SIG-M5 treated with dmso at 0.1 percent for 504 hours (cell line): ENCODE data around the gene ANKRD55.
"Not testable (repeated sequence)": the region's sequence is repeated elsewhere in the genome, so short reads cannot be mapped to it uniquely, and the experiment has no call there.

Source experiments
- DNase-seq: peaks from one replicate; lab custom pipeline; 2025; ENCODE audit not compliant: unreplicated experiment; lab: John Stamatoyannopoulos, UW

Gene ANKRD55

DNA sequence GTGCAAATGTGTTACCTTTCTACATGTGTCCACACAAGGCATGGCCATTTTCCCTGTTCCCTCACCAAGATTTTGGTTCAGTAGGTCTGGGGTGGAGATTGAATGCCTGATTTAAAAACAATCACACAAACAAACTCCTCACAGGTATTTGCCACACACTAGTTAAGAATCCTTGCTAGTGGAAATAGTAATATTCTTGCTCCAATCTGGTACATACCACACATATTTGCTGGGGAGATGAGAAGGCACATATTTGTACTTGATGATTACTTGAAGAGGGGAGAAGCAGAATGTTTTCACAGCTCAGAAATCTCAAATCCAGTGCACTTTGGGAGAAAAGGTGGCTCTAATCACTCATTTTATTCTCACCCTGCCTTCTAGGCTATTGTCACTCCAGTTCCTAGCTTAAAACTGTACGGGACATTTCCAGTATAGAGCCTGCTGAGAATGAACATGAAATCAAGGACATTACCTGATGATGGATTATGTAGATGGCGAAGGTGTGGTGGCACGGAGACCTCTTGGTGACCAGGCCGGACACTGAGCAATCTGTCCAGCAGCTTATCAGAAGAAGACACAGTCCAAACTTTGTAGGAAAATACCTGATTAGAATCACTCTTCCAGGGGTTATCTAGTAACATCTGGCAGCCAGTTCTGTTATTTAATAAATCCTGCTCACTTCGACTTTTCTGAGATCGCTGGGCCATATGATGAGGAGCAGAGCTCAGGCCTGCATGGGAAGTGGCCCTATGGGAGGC is 122.3 kb downstream of the ANKRD55 start:
- no peak for DNase-seq

- DNase-seq = no peak
Observed at GRCh38 chr5:56108246-56108645, 124.9 kb downstream of the ANKRD55 start.

- no peak for DNase-seq
Observed at GRCh38 chr5:56106837-56107236, 126.3 kb downstream of the ANKRD55 start.

DNA sequence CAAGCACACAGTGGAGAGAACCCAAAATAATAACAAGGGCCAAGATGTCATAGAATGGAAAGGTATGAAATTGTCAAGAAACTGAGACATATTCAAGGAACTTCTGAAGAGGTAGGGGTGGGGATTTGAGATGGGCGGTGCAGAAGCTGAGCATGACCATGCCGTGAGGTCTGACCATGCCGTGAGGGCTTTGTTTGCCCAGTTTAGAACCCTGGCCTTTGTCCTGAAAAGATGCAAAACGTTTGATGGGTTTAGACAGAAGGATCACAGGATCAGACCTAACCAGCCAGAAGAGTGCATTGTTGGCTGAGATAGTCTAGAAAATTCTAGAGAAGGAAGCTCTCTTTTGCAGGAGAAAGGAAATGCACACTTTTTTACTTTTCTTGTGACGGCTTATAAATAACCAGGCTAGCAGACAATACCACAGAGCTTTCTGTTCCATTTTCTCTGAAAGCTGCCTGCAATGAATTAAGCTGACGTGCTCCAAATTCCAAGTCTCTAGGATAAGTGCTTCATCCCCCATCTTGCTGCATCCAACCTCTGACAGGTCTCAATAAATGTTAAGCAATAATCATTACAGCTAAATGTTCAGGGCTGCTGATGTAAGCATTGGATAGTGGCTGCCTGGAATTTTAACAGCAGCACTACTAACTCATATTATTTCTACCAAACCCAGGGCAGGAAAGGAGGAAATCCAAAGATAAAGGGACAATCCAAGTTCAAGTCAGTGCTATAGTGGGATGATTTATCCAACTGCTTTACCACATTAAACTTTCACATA is 127.4 kb downstream of the ANKRD55 start:
- no peak for DNase-seq

- DNase-seq = no peak
Observed at GRCh38 chr5:56102889-56103288, 130.2 kb downstream of the ANKRD55 start.

DNA sequence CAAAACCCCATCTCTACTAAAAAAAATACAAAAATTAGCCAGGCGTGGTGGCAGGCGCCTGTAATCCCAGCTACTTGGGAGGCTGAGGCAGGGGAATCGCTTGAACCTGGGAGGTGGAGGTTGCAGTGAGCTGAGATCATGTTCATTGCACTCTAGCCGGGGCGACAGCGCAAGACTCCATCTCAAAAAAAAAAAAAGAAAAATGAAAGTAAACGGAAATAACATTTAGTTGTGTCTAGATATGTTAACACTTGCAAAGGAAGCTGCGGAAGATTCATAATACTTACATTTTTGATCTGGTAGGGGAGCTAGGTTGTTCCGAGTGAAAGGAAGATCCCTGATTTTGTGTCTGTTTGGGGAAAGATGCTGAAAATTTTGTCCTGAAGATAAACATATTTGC is 130.9 kb downstream of the ANKRD55 start:
- not testable (repeated sequence) for DNase-seq

DNA sequence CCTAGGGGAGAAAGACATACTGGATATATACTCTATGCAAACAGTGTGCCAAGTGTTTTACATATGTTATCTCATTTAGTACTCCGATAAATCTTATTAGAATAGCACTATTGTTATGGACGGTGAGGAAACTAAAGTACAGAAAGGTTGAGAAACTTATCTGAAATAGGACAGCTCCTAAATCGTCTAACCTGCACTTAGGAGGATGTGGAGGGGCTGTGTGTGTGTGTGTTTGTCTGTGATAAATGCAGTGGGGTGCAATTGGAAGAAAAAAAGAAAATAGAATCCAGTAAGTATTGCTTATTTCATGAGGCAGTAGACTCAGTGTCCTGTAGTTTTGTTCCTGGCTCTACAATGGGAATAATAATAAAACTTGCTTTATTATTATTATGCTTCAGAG is 131.9 kb downstream of the ANKRD55 start:
- no peak for DNase-seq

GRCh38 chr5:56100439-56101176 is 132.5 kb downstream of the ANKRD55 start:
- DNase-seq = no peak

GRCh38 chr5:56099346-56099745 is 133.8 kb downstream of the ANKRD55 start:
- DNase-seq = no peak

GRCh38 chr5:56097055-56097454 is 136.1 kb downstream of the ANKRD55 start:
- no peak for DNase-seq

DNA sequence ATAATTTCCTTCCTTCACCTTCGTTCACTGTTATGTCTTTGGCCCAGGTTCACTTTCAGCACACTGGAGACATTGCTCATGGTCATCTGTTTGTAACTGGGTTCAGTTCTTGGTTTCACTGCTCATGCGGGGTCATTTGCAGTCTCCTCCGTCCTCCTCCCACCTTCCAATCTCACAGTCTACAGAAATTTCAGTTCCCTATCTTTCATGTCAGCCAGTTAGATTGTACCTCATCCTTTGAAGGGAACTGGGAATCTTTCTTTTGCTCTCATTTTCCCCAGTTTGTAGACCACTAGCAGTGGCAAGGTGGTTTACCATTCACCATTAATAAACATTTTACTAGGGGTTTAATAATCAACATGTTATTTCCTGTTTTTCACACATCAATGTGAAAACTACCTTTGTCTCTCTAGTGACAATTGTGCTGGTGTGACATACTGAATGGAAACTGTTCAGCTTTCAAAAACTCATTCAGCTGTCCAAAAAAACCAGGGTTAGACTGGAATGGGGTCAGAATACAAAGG is 137.5 kb downstream of the ANKRD55 start:
- no peak for DNase-seq

DNA sequence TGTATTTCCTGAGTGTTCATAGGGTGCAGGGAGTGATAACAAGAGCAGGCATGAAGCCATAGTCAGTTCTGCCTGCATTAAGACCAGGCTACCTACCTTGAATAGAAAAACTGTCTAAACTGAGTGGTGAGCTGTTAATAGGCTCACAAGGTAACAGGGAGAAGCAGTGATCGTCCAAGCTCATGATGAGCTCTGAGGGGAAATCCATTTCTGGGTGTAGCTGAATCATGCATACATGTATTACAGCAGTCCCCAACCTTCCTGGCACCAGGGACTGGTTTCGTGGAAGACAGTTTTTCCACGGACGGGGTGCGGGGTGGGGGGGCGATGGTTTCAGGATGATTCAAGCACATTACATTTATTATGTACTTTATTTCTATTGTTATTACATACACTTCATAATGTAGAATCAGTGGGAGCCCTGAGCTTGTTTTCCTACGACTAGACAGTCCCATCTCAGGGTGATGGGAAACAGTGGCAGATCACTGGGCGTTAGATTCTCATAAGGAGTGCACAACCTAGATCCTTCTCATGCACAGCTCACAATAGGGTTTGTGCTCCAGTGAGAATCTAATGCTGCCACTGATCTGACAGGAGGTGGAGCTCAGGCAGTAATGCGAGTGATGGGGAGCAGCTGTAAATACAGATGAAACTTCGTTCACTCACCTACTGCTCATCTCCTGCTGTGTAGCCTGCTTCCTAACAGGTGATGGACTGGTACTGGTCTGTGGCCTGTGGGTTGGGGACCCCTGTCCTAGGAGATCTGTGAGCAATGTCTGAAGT is 138.4 kb downstream of the ANKRD55 start:
- DNase-seq = no peak

DNA sequence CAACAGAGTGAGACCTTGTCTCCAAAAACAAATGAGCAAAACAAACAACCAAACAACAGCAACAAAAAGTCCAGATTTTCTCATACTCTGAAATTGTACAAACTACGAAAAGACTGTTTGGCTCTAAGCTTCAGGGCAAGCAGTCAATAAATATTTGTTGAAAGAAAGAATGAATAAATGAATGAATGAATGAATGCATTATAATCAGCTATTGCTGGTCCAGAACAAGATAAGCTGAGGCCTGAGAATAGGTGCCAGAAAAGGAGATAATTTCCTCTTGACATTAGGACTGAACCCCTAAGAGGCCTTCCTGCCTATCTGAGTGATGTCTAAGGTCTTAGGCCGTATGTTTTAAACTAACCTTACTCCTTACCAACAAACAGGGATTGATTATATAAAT is 139.2 kb downstream of the ANKRD55 start:
- no peak for DNase-seq

DNA sequence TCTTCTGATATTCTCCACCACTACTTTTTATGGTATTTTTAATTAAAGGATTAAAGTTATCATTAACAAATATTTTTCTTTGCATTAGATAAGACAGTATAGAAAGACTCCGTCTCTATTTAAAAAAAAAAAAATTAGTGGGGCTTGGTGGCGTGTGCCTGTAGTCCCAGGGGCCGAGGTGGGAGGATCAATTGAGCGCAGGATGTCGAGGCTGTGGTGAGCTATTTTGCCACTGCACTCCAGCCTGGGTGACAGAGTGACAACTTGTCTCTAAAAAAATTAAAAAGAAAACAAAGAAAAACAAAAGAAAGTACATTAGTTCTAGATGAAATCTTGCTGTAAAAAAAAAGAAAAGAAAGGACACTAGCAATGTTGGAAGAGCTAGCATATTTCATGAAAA is 141.0 kb downstream of the ANKRD55 start:
- no peak for DNase-seq

- DNase-seq = no peak
Observed at GRCh38 chr5:56091664-56092063, 141.5 kb downstream of the ANKRD55 start.

GRCh38 chr5:56090793-56091460 is 142.2 kb downstream of the ANKRD55 start:
- no peak for DNase-seq

GRCh38 chr5:56088967-56089829 is 143.9 kb downstream of the ANKRD55 start:
- DNase-seq = no peak

DNA sequence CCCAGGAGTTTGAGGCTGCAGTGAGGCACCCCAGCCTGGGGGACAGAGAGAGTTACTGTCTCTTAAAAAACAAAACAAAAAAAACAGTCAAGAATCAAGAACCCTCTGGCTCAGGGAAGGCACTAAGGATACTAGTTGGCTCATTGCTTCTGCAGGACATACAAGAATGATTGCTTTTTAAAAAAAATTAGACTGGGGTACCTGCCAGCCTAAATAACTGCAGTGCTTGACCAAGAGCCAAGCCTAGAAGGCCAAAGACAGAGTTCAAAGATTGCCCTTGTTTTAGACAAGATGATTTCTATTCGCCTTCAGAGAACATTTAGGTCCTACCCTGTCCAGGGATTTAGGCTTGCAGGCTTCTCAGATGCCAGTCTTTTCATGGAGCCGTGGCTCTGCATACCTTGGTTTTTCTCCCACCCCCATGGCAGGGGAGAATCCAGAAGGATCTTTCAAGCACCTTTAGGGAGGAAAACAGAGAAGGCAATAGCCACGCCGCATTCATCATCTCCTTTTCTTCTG is 144.6 kb downstream of the ANKRD55 start:
- no peak for DNase-seq

GRCh38 chr5:56085193-56085592 is 147.9 kb downstream of the ANKRD55 start:
- no peak for DNase-seq
